ENCODE results near the gene PCGF3. TPM values are rescaled to one million over a fixed set of nuclear protein-coding genes. Genes with fewer than 3 reads are reported as not detected.
A peak's percentile ranks its signal among the peaks of the same experiment; 100 is the strongest.

The PCGF3 gene
- total RNA-seq, 4 donors from 2014 or later, result 14.5 to 31.9 (median 21.6) TPM

DNA sequence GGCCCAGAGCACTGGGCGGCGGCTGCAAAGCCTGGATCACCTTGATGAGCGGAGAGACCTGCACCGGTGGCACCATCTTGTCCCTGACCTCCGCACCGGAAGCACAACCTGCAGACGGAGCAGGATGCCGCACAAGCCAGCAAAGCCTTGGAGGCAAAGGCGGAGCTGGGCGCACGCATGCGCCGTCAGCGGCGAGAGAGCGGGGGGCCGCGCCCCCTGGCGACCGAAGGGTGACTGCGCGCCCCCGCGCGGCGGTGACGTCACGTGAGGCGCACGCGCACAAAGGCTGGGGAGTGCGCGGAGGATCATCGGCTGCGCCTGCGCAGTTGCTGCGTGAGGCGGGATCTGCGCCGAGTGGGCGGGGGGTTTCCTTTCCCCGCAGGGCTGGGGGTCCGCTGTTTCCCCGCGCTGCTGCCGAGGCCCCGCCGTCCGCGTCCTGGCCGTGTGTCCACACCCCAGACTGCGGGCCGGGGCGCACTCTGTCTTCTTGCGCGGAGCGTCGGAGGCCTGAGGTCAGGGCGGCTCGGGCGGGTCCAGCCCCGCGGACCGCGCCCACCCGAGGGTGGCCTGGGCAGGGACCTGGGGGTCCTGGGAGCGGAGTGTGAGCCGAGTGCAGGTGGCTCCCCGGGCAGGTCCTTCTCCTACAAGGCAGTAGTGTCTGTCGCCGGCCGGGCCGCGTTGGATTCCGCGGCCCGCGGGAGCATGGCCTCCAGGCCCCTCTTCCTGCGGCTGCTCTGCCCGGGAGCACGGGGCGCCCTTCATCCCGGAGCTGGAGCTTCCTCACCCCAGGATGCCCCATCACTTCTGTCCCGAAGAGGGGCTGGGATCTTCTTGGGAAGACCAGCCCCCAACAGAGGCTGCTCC, 31.2 kb upstream of the PCGF3 start, which contains the start of the genes ATP5ME and MYL5:
ATP5ME (minus strand) TSS at position 105 of the 864 bp plus-strand sequence; CDS start at position 76, 29 bp downstream.
MYL5 (plus strand) TSS at position 371 of the 864 bp plus-strand sequence. CDS start 3,485 bp downstream, outside the sequence.
- TF ChIP-seq POLR2A (IDR thresholded peaks at IDR 0.05), result peak; percentile 79 to 93
- TF ChIP-seq, protein P1, sequence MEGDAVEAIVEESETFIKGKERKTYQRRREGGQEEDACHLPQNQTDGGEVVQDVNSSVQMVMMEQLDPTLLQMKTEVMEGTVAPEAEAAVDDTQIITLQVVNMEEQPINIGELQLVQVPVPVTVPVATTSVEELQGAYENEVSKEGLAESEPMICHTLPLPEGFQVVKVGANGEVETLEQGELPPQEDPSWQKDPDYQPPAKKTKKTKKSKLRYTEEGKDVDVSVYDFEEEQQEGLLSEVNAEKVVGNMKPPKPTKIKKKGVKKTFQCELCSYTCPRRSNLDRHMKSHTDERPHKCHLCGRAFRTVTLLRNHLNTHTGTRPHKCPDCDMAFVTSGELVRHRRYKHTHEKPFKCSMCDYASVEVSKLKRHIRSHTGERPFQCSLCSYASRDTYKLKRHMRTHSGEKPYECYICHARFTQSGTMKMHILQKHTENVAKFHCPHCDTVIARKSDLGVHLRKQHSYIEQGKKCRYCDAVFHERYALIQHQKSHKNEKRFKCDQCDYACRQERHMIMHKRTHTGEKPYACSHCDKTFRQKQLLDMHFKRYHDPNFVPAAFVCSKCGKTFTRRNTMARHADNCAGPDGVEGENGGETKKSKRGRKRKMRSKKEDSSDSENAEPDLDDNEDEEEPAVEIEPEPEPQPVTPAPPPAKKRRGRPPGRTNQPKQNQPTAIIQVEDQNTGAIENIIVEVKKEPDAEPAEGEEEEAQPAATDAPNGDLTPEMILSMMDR (IDR thresholded peaks at IDR 0.05 in 4 of 5, conservative IDR thresholded peaks at IDR 0.05 in 1 of 5), result peak; percentile 79 to 97 (median 88)
- intact Hi-C loops (cut with DNase I; ENCODE audit: low total_unique reads) (loop anchor here (1.0 to 10.0 kb wide), 4 partner anchors 108 to 673 kb away; partner anchors contain the start of genes GAK, PIGG, TMEM175 and UVSSA), in situ Hi-C loops (cut with MboI; ENCODE audit: low sequenced_read_pairs in 4 of 4) (loop anchor here in 1 of 4 donors (10.0 kb wide), 1 partner anchor 110 kb away; no protein-coding TSS in a partner anchor)
- Histone ChIP-seq H3K4me1 (peaks cover 31 to 48% of the 10 kb centered on the region in 2 donors), H3K27me3 (peaks cover 0 to 5% (median 0%) of the 10 kb centered on the region in 3 donors), H3K27ac (peak within 1 kb of the TSS; percentile 90 to 99 (median 97)), H3K4me3 (peak within 1 kb of the TSS; percentile 88 to 99 (median 98)), H3K36me3 (peaks cover 0 to 23% of the 10 kb centered on the region in 2 donors), H3K9me3 (no peaks in the 10 kb centered on the region)
- DNase-seq (peak; percentile 94 to 96), ATAC-seq (peak; percentile 91 to 94)

GRCh38 chr4:675036-675882, 30.4 kb upstream of the PCGF3 start:
- intact Hi-C loops (cut with DNase I; ENCODE audit: low total_unique reads) (loop anchor here (10.0 kb wide), 1 partner anchor 180 kb away; the partner anchor contains the start of genes PIGG and ZNF721), in situ Hi-C loops (cut with MboI; ENCODE audit: low sequenced_read_pairs in 4 of 4) (loop anchor here in 1 of 4 donors (10.0 kb wide), 1 partner anchor 110 kb away; no protein-coding TSS in a partner anchor)
- DNase-seq, result peak in 1 of 2 donors; percentile 24
- Histone ChIP-seq H3K9me3 (no peaks in the 10 kb centered on the region), H3K4me3 (peak overlapping the region; percentile 88 to 99 (median 96)), H3K36me3 (peaks cover 0 to 23% of the 10 kb centered on the region in 2 donors), H3K27ac (peak overlapping the region; percentile 90 to 99 (median 97)), H3K27me3 (peaks cover 0 to 11% (median 3%) of the 10 kb centered on the region in 3 donors), H3K4me1 (peaks cover 31 to 48% of the 10 kb centered on the region in 2 donors)
- TF ChIP-seq POLR2A (IDR thresholded peaks at IDR 0.05), result no peak
- TF ChIP-seq, protein P1 (IDR thresholded peaks at IDR 0.05 in 4 of 5, conservative IDR thresholded peaks at IDR 0.05 in 1 of 5), result no peak
- peak in 1 of 2 donors; percentile 8 for ATAC-seq

GRCh38 chr4:675980-676870, 29.4 kb upstream of the PCGF3 start:
- no peak for ATAC-seq
- TF ChIP-seq, protein P1 (IDR thresholded peaks at IDR 0.05 in 4 of 5, conservative IDR thresholded peaks at IDR 0.05 in 1 of 5), result no peak
- TF ChIP-seq POLR2A (IDR thresholded peaks at IDR 0.05), result no peak
- peak in 1 of 2 donors; percentile 24 for DNase-seq
- peaks cover 0 to 21% (median 6%) of the 10 kb centered on the region in 3 donors for H3K27me3 ChIP-seq
- in situ Hi-C loops (cut with MboI; ENCODE audit: low sequenced_read_pairs in 4 of 4), result loop anchor here in 1 of 4 donors (10.0 kb wide), 1 partner anchor 109 kb away; no protein-coding TSS in a partner anchor
- H3K9me3 ChIP-seq, result no peaks in the 10 kb centered on the region
- intact Hi-C loops (cut with DNase I; ENCODE audit: low total_unique reads), result loop anchor here (10.0 kb wide), 1 partner anchor 181 kb away; the partner anchor contains the start of genes PIGG and ZNF721
- H3K36me3 ChIP-seq, result peaks cover 0 to 17% of the 10 kb centered on the region in 2 donors
- H3K4me3 ChIP-seq, result no peak overlapping the region
- peaks cover 37 to 55% of the 10 kb centered on the region in 2 donors for H3K4me1 ChIP-seq
- peak overlapping the region in 3 of 4 donors; percentile 23 to 99 (median 96) for H3K27ac ChIP-seq

Data from gastrocnemius medialis (tissue), 4 donors.